ENCODE data around the gene TNPO1. TPM values are rescaled to one million over a fixed set of nuclear protein-coding genes. Genes with fewer than 3 reads are reported as not detected.

Gene TNPO1
- total and polyA plus RNA-seq, 2 of the 13 experiments (the other 11 are each of a cell fraction or from before 2014, with no cell fraction given) = 26.7 to 123 TPM

- no peak for TF ChIP-seq CEBPZ (IDR thresholded peaks at IDR 0.05; ENCODE audit: low read length)
- no peak for TF ChIP-seq FLYWCH1 (CRISPR knock-in tag; IDR thresholded peaks at IDR 0.05)
Observed at GRCh38 chr5:72786676-72787075, 29.8 kb upstream of the TNPO1 start (continued).

DNA sequence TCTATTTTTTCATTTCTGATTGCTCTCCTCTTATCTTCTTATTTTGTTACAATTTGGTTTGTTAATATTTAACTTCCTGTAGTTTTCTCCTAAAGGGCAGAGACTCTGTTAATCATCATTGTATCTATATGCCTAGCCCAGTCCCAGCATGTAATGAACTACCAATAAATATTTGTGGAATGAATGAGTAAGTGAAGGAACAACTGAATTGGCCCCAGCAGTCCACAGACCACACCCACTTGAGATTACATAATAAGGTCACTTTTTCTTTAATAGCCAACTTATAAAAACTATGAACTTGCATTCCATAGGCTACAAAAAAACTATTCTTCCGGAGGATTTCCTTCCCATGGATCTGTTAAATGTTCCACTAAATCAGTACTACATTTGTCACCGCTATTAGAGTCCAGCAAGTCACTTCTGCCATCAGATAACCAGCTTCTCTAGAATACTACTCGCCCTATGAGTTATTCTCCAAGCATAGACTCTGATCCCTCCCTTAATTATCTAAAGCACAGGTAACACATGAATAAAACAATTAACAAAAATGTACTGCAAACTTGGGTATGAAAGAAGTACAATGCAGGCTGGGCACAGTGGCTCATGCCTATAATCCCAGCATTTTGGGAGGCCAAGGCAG is 27.5 kb upstream of the TNPO1 start:
- H3K4me2 ChIP-seq (ENCODE audit: low read depth, low read length) = no peak overlapping the region
- WGBS (ENCODE audit: low lambda C conversion rate) = 25% methylated on average over 3 of the region's 3 CpGs
- BruUV-seq (replicated peaks) = no TSS peak
- no peak overlapping the region for H2AFZ ChIP-seq (ENCODE audit: low read length)
- H4K20me1 ChIP-seq (ENCODE audit: insufficient read depth, low read length) = no peaks in the 10 kb centered on the region
- no peak overlapping the region for H3K9ac ChIP-seq (ENCODE audit: insufficient read depth, low read depth, low read length)
- H3K36me3 ChIP-seq (replicated peaks in 1 of 2; ENCODE audit: control insufficient read depth in 1 of 2, insufficient read depth in 2 of 2, low read length in 2 of 2) = no peaks in the 10 kb centered on the region
- POLR2A ChIA-PET = no interaction called here
- in situ Hi-C loops (cut with HindIII; ENCODE audit: extremely low pct_ligation_motif_present, low pct_unique_long_range_greater_than_20kb) = no loop called here
- H3K9me3 ChIP-seq (ENCODE audit: low read length) = no peaks in the 10 kb centered on the region
- CTCF ChIA-PET (ENCODE audit: low intra/inter-chr PET ratio, low total read pairs) = no interaction called here
- no peaks in the 10 kb centered on the region for H3K27me3 ChIP-seq (ENCODE audit: control insufficient read depth in 1 of 2, insufficient read depth in 2 of 2, low read length in 2 of 2)
- TF ChIP-seq ZNF772 (CRISPR knock-in tag; IDR thresholded peaks at IDR 0.05) (no peak), ZNF33A (CRISPR knock-in tag; IDR thresholded peaks at IDR 0.05; ENCODE audit: borderline replicate concordance) (no peak), ATF2 (CRISPR knock-in tag; IDR thresholded peaks at IDR 0.05) (no peak), HOXA7 (CRISPR knock-in tag; IDR thresholded peaks at IDR 0.05) (no peak), PRDM15 (CRISPR knock-in tag; IDR thresholded peaks at IDR 0.05) (no peak), ZNF879 (CRISPR knock-in tag; IDR thresholded peaks at IDR 0.05) (no peak), MXI1 (IDR thresholded peaks at IDR 0.05; ENCODE audit: borderline replicate concordance, low read depth, low read length) (no peak), ZBTB44 (CRISPR knock-in tag; IDR thresholded peaks at IDR 0.05) (no peak), ZNF891 (CRISPR knock-in tag; IDR thresholded peaks at IDR 0.05) (no peak)
- TF ChIP-seq, protein P1, sequence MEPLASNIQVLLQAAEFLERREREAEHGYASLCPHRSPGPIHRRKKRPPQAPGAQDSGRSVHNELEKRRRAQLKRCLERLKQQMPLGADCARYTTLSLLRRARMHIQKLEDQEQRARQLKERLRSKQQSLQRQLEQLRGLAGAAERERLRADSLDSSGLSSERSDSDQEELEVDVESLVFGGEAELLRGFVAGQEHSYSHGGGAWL (CRISPR knock-in tag; IDR thresholded peaks at IDR 0.05) = no peak
- DNase-seq (ENCODE audit: low spot score) = peak; percentile 12
- H3K27ac ChIP-seq (ENCODE audit: extremely low read length, insufficient read depth, low read length) = no peak overlapping the region
- no peaks in the 10 kb centered on the region for H3K4me1 ChIP-seq (ENCODE audit: insufficient read depth, low read length)
- H3K4me3 ChIP-seq (replicated peaks in 1 of 3; ENCODE audit: insufficient read depth in 1 of 3, low read depth in 2 of 3, low read length in 3 of 3) = no peak overlapping the region
- intact Hi-C loops (cut with micrococcal nuclease; ENCODE audit: unreplicated experiment) = no loop called here
- H3K79me2 ChIP-seq (ENCODE audit: insufficient read depth, low read length) = no peaks in the 10 kb centered on the region
- ATAC-seq = no peak
- FAIRE-seq = no peak
